Mesenteric fat pad (tissue), 1 donor: ENCODE results near the gene VGLL1. TPM values are rescaled to one million over a fixed set of nuclear protein-coding genes. Genes with fewer than 3 reads are reported as not detected.

Experiments
- DNase-seq: peaks from one replicate; pipeline ENCODE4 v3.0.0-alpha.2; 2020; ENCODE audit warnings: low spot score
- long read RNA-seq: library from polyadenylated mRNA; unstranded; transcript quantifications from one replicate; pipeline ENCODE4 v2.0.0, GENCODE V29; 2020
- total RNA-seq: library from RNA; stranded (reverse); fragmentation: NEBNext Ultra II Directional; extraction: Animal tissue kit (Norgen Biotek cat#: 25700); gene quantifications from one replicate; pipeline ENCODE4 v1.2.1, GENCODE V29; 2021
- donor health status: DM: yes; HTN: yes; CAD: no.

Gene VGLL1, protein sequence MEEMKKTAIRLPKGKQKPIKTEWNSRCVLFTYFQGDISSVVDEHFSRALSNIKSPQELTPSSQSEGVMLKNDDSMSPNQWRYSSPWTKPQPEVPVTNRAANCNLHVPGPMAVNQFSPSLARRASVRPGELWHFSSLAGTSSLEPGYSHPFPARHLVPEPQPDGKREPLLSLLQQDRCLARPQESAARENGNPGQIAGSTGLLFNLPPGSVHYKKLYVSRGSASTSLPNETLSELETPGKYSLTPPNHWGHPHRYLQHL
- not detected for total RNA-seq
- long read RNA-seq: 0 reads

DNA sequence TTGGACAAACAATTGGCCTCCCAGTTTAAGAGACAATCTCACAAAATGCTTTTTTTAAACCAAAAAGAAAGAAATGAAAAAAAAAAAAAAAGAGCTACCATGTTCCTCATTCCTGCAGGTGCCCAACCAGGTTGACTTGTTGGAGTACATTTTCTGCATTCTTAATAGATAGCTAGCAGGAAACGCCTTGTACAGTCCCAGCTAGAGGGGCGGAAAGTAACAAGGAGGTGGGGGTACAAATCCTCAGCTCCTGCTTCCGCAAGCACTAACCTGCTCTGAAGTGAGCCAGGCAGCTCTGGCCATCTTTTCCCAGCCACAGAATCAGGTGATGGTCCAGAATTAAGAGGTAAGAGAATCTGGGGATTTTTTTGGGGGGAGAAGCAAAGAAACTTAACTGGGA lies at the start of gene VGLL1:
Gene VGLL1 (plus strand): TSS at position 265 of the 400 bp plus-strand sequence. CDS start 3,806 bp downstream, outside the sequence.
- no peak for DNase-seq

- DNase-seq: no peak
Measured at GRCh38 chrX:136487647-136488046, 44.4 kb upstream of the VGLL1 start, which contains the start of gene BRS3. BRS3 (plus strand) TSS chrX:136487947; CDS start chrX:136488115, 168 bp downstream.

DNA sequence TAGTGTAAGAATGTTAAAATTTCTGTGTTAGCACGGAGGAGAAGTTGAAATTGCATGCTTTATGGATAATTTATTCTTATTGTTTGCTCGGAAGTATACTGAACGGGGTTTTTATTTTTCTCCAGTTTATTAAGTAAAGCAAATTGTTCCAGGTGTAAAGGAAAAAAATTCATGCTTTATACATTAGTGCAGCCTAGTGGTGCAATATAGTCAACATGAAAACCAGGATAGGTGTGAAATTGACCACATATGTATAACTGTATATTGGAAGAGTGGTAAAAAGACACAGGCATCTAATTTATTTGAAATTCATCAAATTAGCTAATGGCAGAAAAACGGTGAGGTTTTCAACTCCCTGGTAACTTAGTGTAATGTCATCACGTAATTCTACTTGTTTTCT lies 43.3 kb upstream of the VGLL1 start:
- DNase-seq: no peak

GRCh38 chrX:136491832-136492231 lies 40.2 kb upstream of the VGLL1 start:
- DNase-seq: no peak

- no peak for DNase-seq
Measured at GRCh38 chrX:136493011-136493410, 39.0 kb upstream of the VGLL1 start.

- no peak for DNase-seq
Measured at GRCh38 chrX:136495043-136495442, 37.0 kb upstream of the VGLL1 start.

DNA sequence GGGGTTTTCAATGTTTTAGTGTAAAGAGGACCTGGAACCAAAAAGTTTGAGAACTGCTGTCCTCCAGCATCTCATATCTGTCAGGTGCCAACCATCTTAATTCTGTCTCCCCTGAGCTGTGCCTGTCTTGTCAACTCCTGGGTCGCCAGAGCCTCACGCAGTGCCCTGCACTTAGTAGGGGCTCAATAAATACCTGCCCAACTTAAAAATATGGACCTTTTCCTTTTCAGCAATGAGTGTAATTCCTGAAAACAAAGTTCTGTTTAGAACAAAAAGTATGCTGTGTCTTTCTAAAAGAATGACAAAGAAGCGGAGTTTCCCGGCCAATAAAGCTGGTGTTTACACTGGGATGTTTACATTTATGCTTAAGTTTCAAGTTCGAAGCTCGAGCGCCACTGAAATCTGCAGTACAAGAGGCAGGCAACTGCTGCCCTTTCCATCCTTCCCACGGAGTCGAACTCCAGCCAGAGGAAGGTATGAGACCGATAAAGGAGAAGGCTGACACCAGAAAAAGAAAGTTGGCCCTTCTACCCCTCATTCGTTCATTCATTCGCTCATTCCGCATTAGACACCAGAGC lies 35.7 kb upstream of the VGLL1 start:
- no peak for DNase-seq

DNA sequence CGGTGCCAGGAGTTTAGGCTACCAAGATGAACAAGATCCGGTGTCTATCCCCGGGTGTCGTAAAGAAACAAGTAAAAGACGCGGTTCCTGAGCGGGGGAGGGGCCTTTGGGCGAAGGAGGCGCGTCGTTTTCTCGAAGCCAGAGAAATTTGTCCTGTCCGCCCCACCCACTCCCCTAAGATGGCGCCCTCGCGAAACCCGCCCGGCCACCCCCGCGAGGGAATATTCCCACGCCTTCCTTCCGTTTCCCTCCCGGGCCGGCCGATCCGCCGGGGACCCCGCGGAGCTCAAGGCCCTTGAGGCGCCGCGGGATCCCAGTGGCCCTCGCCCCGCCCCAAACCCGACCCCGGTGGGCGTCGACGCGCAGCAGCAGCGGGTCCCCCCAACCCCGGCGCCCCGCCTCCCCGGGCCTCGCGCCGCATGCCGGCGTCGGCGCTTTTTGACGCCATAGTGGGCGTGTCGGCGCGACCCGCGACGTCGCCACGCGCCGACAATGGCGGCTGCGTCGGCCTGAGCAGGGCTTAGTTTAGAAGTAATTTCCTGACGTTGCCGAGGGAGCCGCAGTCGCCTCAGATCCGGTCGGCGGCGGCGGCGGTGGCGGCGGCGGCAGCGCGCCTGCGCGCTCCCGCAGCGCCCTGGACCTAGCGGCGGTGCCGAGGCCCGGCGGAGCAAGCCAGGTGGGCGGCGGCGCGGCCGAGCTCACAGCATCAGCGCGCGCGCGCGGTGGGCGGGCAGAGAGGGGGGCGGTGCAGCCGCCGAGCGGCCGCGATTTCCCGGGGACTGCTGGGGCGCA lies 35.1 kb upstream of the VGLL1 start:
- peak; percentile 92 for DNase-seq

DNA sequence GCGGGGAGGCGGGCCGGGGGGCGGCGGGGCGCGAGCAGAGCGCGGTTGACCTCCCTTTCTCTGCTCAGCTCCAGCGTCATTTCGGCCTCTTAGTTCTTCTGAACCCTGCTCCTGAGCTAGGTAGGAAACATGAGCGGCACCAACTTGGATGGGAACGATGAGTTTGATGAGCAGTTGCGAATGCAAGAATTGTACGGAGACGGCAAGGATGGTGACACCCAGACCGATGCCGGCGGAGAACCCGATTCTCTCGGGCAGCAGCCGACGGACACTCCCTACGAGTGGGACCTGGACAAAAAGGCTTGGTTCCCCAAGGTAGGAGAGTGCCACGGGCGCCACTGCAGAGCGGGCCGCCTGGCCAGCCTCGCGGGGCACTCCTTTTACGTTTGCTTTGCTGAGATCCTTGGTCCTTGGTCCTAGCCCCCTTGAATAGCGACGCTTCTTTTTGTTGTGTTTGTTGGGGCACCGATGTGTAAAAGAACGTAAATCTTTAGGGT lies 34.4 kb upstream of the VGLL1 start, which contains the start of gene HTATSF1:
Gene HTATSF1 (plus strand): TSS at position 37 of the 497 bp plus-strand sequence. CDS start 93 bp downstream, at position 130.
- DNase-seq: no peak

GRCh38 chrX:136519069-136519468 lies 12.9 kb upstream of the VGLL1 start:
- no peak for DNase-seq

GRCh38 chrX:136523770-136524169 lies 8.2 kb upstream of the VGLL1 start:
- no peak for DNase-seq

- no peak for DNase-seq
Measured at GRCh38 chrX:136525738-136526606, 6.0 kb upstream of the VGLL1 start.

DNA sequence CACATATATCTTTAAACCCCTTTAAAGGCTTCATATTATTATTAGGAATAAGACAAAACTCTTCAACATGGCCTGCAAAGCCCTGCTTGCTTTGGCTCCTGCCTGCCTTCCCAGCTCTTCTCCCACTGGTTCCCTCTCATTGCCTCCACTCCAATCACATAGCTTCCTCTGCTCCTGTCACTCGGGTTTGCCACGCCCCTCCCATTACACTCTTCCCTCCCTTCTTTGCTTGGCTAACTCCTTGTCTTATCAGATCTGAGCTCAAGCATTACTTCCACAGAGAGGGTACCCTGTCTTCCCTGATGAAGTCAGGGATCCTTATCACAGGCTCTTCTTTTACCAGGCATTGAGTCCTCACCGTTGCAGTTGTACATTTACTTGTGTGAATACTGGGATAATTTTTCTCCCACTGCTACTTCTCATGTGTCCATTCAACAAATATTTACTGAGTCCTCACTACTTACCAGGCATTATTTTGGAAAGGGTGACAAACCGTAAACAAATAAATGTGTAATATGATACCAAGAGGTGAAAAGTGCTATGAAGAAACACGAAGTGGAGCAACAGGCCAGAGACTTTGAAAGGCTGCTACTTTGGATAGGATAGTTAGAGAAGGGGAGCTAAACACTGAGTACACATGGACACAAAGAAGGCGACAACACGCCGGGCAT lies 3.2 kb upstream of the VGLL1 start:
- DNase-seq: no peak

DNA sequence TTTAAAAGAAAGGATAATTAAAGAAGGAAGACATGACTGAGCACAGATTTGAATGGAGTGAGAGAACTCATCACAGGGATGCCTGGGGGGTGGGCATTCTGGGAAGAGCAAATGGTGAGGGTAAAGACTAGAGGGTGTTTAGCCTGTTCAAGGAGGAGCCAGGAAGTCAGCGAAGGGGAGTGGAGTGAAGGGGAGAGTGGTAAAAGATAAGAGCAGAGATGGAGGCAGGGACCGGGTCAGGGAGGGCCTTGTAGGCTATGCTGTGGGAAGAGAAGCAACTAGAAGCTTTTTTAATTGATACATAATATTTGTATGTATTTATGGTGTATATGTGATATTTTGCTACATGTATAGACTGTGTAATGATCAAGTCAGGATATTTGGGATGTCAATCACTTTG lies 2.2 kb upstream of the VGLL1 start:
- DNase-seq: no peak

DNA sequence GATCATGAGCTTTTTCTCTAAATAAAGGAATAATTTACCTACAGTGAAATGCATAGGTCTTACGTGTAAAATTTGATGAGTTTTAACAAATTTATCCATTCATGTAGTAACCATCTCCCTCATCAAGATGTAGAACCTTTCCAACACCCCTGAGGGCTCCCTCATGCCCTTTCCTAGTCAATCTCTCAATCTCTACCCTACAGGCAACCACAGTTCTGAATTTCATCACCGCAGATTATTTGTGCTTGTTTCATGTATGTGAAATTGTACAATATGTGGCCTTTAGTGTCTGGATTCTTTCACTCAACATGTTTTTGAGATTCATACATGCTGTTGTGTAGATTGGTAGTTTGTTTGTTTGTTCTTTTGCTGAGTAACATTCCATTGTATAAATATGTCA lies 2.1 kb downstream of the VGLL1 start:
- no peak for DNase-seq

DNA sequence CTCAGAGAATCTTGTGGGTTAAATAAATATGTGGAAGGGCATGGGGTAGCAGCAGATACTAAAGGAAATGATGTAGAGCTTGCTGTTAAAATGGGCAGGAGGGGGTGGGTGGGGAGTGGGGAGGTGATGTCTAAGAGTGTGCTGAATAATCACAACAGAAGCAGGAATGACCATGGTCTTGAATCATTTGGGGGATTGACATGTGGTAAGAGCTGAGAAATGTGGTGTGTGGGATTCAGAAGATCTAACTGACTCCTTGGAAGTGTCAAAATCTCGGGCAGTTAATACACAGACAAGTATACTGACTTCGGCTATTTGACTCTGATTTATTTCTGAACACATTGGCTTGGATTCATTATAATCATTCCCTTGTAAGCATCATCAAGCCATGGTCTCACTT lies 6.8 kb downstream of the VGLL1 start:
- no peak for DNase-seq

GRCh38 chrX:136540226-136540625 lies 8.2 kb downstream of the VGLL1 start:
- DNase-seq: no peak

DNA sequence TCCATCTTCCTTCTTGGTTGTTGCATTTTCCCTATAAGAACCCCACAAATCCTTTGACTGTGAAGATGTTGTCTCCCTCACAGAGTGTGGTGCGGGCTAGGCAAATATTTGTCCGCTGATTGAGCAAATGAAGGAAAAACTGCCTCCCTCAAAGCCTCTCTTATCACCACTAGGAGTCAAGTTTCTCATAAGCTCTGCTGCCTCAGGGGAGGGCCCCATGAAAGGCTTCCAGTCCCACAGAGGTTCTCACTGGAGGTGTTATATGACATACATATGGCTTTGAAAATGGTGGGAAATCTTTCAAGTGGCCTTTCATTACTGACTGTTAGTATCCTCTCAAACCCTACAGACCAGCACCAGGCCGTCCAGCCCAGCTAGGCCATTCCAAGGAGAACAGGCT lies 9.3 kb downstream of the VGLL1 start:
- DNase-seq: no peak

GRCh38 chrX:136542281-136542680 lies 10.3 kb downstream of the VGLL1 start:
- DNase-seq: no peak

GRCh38 chrX:136546371-136546781 lies 14.4 kb downstream of the VGLL1 start:
- no peak for DNase-seq
